A549 treated with DMSO at 1 μM for 4 hours (cell line): Measurements from ENCODE around the gene TRPM2. TPM values are rescaled to one million over a fixed set of nuclear protein-coding genes. Genes with fewer than 3 reads are reported as not detected.

Source experiments
- total RNA-seq: library from RNA; stranded (reverse); fragments of 200-300 nt; extraction: Qiagen RNA extraction; gene quantifications from 5 replicates; pipeline ENCODE4 v1.2.3, GENCODE V29; 2022; ENCODE audit warnings: low read depth

TRPM2 gene
- 5.9 to 12.8 TPM (median 9.0 TPM) in 5 replicates for total RNA-seq

DNA sequence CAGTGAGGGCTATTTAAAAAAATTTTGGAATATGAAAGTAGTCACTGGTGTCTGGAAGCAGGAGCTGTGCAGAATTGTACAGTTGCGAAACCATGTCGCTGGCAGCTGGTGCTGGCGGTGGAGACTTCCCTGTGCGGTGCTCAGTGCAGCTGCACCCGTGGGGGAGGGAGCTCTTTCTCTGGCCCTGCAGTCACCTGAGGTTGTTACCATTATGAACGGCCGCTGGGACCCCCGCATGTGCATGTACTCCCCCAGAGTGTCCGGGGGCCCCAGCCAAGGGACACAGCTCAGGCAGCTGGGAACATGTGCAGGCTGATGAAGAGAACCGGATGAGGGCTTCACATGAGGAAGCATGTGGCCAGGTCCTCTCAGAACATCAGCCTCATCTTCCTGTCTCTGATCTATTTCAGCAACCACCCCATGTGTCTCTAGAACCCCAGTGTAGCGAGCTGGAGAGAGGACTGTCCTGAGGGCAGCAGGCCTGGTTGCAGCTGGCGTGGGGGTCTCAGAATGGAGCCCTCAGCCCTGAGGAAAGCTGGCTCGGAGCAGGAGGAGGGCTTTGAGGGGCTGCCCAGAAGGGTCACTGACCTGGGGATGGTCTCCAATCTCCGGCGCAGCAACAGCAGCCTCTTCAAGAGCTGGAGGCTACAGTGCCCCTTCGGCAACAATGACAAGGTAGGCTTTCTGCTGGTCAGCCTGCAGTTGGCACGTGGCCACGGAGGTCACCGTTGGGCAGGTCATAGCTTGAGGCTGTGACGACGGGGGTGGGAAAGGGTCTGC is at the start of gene TRPM2:
TRPM2 (plus strand) TSS at position 431 of the 780 bp plus-strand sequence; CDS start at position 511, 80 bp downstream.

DNA sequence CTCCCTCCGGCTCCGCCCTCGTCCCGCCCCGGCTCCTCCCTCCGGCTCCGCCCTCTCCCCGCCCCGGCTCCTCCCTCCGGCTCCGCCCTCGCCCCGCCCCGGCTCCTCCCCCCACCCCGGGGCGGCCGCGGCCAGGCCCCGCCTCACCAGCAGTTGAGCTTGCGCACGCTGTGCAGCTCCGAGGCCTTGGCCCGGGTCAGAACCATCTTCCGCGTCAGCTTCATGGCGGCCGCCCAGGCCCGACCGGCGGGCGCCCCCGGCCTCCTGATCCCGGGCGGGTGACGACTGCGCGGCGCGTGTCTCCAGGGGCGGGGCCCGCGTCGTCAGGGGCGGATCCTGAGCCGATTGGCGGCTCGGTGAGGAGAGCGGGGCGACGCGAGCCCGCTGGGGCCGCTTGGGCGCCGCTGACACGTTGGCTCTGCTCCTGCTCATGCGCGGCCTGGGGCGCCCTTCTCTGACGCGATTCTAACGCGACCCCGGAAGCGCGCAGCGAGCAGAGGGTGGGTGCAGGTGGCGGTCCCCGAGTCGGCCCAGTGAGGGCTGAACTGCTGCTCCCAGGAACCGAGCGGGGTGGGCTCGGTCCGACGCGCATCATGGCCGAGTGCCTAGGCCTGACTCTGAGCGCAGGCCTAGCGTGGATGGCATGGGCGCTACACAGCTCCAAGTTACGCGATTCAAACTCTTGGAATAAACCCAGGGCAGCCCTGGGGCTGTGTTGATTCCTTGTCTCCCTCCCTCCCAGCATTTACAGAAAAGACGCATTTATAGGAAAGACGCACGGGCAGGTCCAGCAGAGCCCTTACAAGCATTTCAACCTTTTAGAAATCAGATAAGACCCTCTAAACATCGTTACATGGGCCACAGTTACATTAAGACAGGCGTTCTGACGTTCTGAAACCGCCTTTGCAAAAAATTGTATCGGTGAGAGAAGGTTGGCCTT is 14.2 kb upstream of the TRPM2 start, which contains the start of gene CFAP410:
CFAP410 (minus strand) TSS at position 420 of the 940 bp plus-strand sequence; CDS start at position 224, 196 bp downstream.

DNA sequence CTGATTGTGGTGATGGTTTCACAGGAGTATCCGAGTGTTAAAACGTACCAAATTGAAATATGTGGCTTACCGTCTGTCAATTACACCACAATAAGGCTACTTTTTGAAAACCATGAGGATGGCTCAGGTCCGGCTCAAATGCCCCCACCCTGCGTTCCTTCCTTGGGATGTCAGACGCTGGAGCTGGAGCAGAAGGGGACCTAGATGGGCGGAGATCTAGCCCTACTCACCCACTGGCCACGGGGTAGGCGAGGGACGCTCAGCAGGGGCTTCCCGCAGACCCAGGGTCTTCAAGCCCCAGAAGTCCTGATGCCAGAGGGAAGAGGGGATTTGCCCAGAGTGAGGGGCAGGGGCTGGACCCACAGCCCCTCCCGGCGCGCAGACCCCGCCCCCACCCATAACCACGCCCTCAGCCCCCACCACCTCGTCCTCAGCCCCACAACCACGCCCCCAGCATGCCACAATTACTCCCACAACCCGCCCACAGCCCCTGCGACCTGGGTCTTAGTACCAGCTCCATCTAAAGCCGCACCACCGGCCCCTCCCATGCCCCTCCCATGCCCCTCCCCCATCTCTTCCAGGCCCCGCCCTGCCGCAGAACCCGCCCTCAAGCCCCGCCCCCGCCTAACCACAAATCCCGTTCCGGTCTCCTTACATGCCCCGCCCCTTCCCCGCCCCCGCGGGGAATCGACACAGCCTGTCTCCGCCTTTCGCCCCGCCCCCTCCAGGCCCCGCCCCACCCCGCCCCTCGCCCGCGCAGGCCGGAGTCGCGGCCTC is 101.5 kb downstream of the TRPM2 start, which contains the start of gene LRRC3:
LRRC3 (plus strand) TSS at position 764 of the 777 bp plus-strand sequence. CDS start 1,135 bp downstream, outside the sequence.

Other genes with a start within 250 kb of the TRPM2 start
- 1.2 to 5.3 TPM (median 2.8 TPM) in 5 replicates for gene PWP2, start 246.2 kb upstream of the TRPM2 start, total RNA-seq
- 2.5 to 4.6 TPM (median 4.1 TPM) in 5 replicates for gene GATD3, start 219.9 kb upstream of the TRPM2 start, total RNA-seq
- gene ICOSLG, start 112.7 kb upstream of the TRPM2 start, total RNA-seq = 2.4 to 2.8 TPM (median 2.6 TPM) in 5 replicates
- gene DNMT3L, start 91.7 kb upstream of the TRPM2 start, total RNA-seq = not detected in 5 replicates
- not detected in 5 replicates for gene AIRE, start 67.7 kb upstream of the TRPM2 start, total RNA-seq
- gene PFKL, start 53.6 kb upstream of the TRPM2 start, total RNA-seq = 42.1 to 52.3 TPM (median 44.3 TPM) in 5 replicates
- gene CFAP410, start 14.2 kb upstream of the TRPM2 start, total RNA-seq = 7.0 to 8.7 TPM (median 7.8 TPM) in 5 replicates
- 1.3 to 1.9 TPM (median 1.5 TPM) in 5 replicates for gene LRRC3, start 101.9 kb downstream of the TRPM2 start, total RNA-seq
- not detected in 5 replicates for gene KRTAP10-1, start 186.6 kb downstream of the TRPM2 start, total RNA-seq
- gene KRTAP10-2, start 197.9 kb downstream of the TRPM2 start, total RNA-seq = not detected in 5 replicates
- not detected in 5 replicates for gene KRTAP10-3, start 205.2 kb downstream of the TRPM2 start, total RNA-seq
- gene KRTAP10-4, start 220.1 kb downstream of the TRPM2 start, total RNA-seq = not detected in 5 replicates
- gene KRTAP10-5, start 227.0 kb downstream of the TRPM2 start, total RNA-seq = not detected in 5 replicates
- gene KRTAP10-6, start 238.9 kb downstream of the TRPM2 start, total RNA-seq = not detected in 5 replicates
- not detected in 5 replicates for gene KRTAP10-7, start 247.0 kb downstream of the TRPM2 start, total RNA-seq